ENCODE data around the gene CEP72.

The CEP72 gene

DNA sequence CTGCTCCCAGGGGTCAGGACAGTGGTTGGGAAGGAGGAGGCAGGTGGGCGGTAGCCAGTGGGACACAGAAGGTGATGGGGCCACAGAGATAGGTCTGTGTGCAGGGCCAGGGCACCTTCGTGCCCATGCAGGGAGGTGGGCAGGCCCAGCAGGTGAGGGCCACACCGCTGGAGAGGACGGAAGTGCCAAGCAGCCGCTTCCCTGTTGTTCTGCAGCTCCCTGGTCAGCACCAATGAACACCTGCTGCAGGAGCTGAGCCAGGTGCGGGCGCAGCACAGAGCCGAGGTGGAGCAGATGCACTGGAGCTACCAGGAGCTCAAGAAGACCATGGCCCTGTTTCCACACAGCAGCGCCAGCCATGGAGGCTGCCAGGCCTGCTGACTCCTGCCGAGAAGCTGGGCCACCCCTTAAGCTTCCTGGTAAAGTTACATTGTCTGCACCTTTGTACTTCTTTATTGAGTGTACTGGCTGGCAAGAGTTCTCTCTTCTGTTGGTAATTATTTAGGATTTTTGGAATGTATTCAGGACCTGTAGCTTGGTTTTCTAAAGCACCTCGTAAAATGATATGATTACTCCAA lies 40.7 kb downstream of the CEP72 start:
- Histone ChIP-seq H3K4me1 (no peaks in the 10 kb centered on the region), H3K9me3 (no peaks in the 10 kb centered on the region), H3K27me3 (no peaks in the 10 kb centered on the region), H3K36me3 (peaks cover 31% of the 10 kb centered on the region), H3K4me3 (ENCODE audit: low read depth, low read length) (no peak overlapping the region)
- TF ChIP-seq, protein P1, sequence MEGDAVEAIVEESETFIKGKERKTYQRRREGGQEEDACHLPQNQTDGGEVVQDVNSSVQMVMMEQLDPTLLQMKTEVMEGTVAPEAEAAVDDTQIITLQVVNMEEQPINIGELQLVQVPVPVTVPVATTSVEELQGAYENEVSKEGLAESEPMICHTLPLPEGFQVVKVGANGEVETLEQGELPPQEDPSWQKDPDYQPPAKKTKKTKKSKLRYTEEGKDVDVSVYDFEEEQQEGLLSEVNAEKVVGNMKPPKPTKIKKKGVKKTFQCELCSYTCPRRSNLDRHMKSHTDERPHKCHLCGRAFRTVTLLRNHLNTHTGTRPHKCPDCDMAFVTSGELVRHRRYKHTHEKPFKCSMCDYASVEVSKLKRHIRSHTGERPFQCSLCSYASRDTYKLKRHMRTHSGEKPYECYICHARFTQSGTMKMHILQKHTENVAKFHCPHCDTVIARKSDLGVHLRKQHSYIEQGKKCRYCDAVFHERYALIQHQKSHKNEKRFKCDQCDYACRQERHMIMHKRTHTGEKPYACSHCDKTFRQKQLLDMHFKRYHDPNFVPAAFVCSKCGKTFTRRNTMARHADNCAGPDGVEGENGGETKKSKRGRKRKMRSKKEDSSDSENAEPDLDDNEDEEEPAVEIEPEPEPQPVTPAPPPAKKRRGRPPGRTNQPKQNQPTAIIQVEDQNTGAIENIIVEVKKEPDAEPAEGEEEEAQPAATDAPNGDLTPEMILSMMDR (IDR thresholded peaks at IDR 0.05; ENCODE audit: low read depth, low read length) = no peak
- DNase-seq = no peak

GRCh38 chr5:654071-654778 lies 42.1 kb downstream of the CEP72 start:
- no peaks in the 10 kb centered on the region for H3K4me1 ChIP-seq
- H3K27me3 ChIP-seq = no peaks in the 10 kb centered on the region
- no peak for DNase-seq
- no peaks in the 10 kb centered on the region; the same call in 1 of the 2 replicates for H3K9me3 ChIP-seq
- H3K36me3 ChIP-seq = peaks cover 36% of the 10 kb centered on the region
- H3K4me3 ChIP-seq (ENCODE audit: low read depth, low read length) = no peak overlapping the region
- TF ChIP-seq, protein P1 (IDR thresholded peaks at IDR 0.05; ENCODE audit: low read depth, low read length) = no peak

DNA sequence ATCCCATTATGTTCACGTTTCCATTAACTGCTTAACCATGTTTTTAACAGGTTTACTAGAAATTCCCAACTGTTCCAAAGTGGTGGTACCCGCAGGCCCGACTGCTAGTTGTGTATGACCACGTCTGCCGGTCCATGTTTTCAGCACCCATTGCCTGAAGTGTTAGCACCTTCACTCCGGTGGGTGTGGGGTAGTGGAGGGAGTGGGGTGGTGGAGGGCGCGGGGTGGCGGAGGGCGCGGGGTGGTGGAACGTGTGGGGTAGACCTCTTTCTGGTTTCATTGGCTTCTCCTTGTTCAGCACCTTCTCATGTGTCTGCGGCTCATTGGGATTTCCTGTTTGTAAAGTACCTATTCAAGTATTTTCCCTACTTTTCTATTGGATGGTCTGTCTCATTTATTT lies 43.3 kb downstream of the CEP72 start:
- Histone ChIP-seq H3K4me3 (ENCODE audit: low read depth, low read length) (no peak overlapping the region), H3K4me1 (no peaks in the 10 kb centered on the region), H3K27me3 (no peaks in the 10 kb centered on the region), H3K36me3 (peaks cover 46% of the 10 kb centered on the region), H3K9me3 (peaks cover 3% of the 10 kb centered on the region; the same call in 1 of the 2 replicates)
- no peak for DNase-seq
- TF ChIP-seq, protein P1 (IDR thresholded peaks at IDR 0.05; ENCODE audit: low read depth, low read length) = no peak

- no peak for DNase-seq
- H3K4me3 ChIP-seq (ENCODE audit: low read depth, low read length) = no peak overlapping the region
- TF ChIP-seq, protein P1 (IDR thresholded peaks at IDR 0.05; ENCODE audit: low read depth, low read length) = no peak
- no peaks in the 10 kb centered on the region for H3K27me3 ChIP-seq
- H3K4me1 ChIP-seq = no peaks in the 10 kb centered on the region
- H3K36me3 ChIP-seq = peaks cover 49% of the 10 kb centered on the region
- H3K9me3 ChIP-seq = peaks cover 3% of the 10 kb centered on the region; the same call in 1 of the 2 replicates
Measured at GRCh38 chr5:657570-657969, 45.4 kb downstream of the CEP72 start.

- Histone ChIP-seq H3K27me3 (no peaks in the 10 kb centered on the region), H3K9me3 (peaks cover 3% of the 10 kb centered on the region; the same call in 1 of the 2 replicates), H3K4me1 (no peaks in the 10 kb centered on the region), H3K4me3 (ENCODE audit: low read depth, low read length) (no peak overlapping the region), H3K36me3 (peaks cover 44% of the 10 kb centered on the region)
- TF ChIP-seq, protein P1 (IDR thresholded peaks at IDR 0.05; ENCODE audit: low read depth, low read length) = no peak
- DNase-seq = no peak
Measured at GRCh38 chr5:658103-658502, 46.0 kb downstream of the CEP72 start.

Measured in BE2C (cell line).